H1 (cell line): ENCODE data around the gene KRCC1. TPM values are rescaled to one million over a fixed set of nuclear protein-coding genes. Genes with fewer than 3 reads are reported as not detected.
A peak's percentile ranks its signal among the peaks of the same experiment; 100 is the strongest.

Experiments used
- CTCF ChIA-PET: fragments of 300-600 bp; sonication (Branson Sonifier 250); formaldehyde crosslinking; loops from one replicate; lab custom pipeline; 2021; ENCODE audit not compliant: partially characterized antibody; lab: Charles Lee
- POLR2A ChIA-PET: fragments of 300-600 bp; sonication (Branson Sonifier 250); formaldehyde crosslinking; loops from one replicate; lab custom pipeline; 2021; ENCODE audit warnings: inconsistent platforms; ENCODE audit not compliant: partially characterized antibody; lab: Charles Lee
- DNase-seq, 2 experiments: peaks; one replicate each; pipeline versions ENCODE4 v3.0.0 to v3.0.0-alpha.2; 2010 to 2022; ENCODE audit warnings: low spot score in 2 of 2, low read depth in 1 of 2, mixed read lengths in 1 of 2
- FAIRE-seq: peaks from 2 replicates; lab custom pipeline; 2011; peaks lifted over from hg19 to GRCh38; lab: Jason Lieb, UNC
- H2AFZ ChIP-seq: 2 replicates; pipeline ENCODE4 v1.8.1; 2012; ENCODE audit warnings: low read length, inconsistent platforms
- H2AK5ac ChIP-seq: 2 replicates; pipeline ENCODE4 v1.6.1; 2013; ENCODE audit warnings: low read depth, low read length
- H2BK120ac ChIP-seq: replicated peaks from 2 replicates; pipeline ENCODE3; 2013; ENCODE audit warnings: low read depth, low read length, inconsistent platforms
- H2BK12ac ChIP-seq: 2 replicates; pipeline ENCODE4 v1.6.1; 2013; ENCODE audit warnings: low read depth, low read length
- H2BK15ac ChIP-seq: 2 replicates; pipeline ENCODE4 v1.6.1; 2013; ENCODE audit warnings: low read length
- H2BK20ac ChIP-seq: 2 replicates; pipeline ENCODE4 v1.6.1; 2013; ENCODE audit warnings: low read length
- H2BK5ac ChIP-seq: 2 replicates; pipeline ENCODE4 v1.6.1; 2013; ENCODE audit warnings: low read depth, low read length
- H3K14ac ChIP-seq: 2 replicates; pipeline ENCODE4 v1.6.1; 2013; ENCODE audit warnings: inconsistent platforms; ENCODE audit not compliant: insufficient read length
- H3K18ac ChIP-seq: 2 replicates; pipeline ENCODE4 v1.6.1; 2013; ENCODE audit warnings: low read length; ENCODE audit errors: extremely low read depth
- H3K23ac ChIP-seq: 2 replicates; pipeline ENCODE4 v1.6.1; 2013; ENCODE audit warnings: inconsistent platforms; ENCODE audit not compliant: insufficient read length
- H3K23me2 ChIP-seq: 2 replicates; pipeline ENCODE4 v1.6.1; 2013; ENCODE audit warnings: low read depth, low read length
- H3K27ac ChIP-seq: 2 replicates; pipeline ENCODE4 v1.6.1; 2011; ENCODE audit warnings: low read depth, low read length, inconsistent platforms
- H3K27me3 ChIP-seq, 4 experiments: replicated peaks in 1 of 4; 1 replicate in 1 of 4; 2 replicates in 3 of 4; pipeline versions ENCODE4 v1.6.1 to v1.8.1; 2011 to 2013; ENCODE audit warnings: low read length in 3 of 4, mild to moderate bottlenecking in 3 of 4, inconsistent platforms in 2 of 4, mixed read lengths in 2 of 4, moderate library complexity in 1 of 4; ENCODE audit not compliant: control insufficient read depth in 3 of 4, insufficient read depth in 3 of 4; ENCODE audit errors: extremely low read depth in 1 of 4
- H3K36me3 ChIP-seq, 4 experiments: 2 replicates each; pipeline versions ENCODE4 v1.6.1 to v1.8.1; 2011 to 2013; ENCODE audit warnings: mild to moderate bottlenecking in 4 of 4, low read length in 3 of 4, moderate library complexity in 2 of 4, control low read depth in 1 of 4, inconsistent platforms in 1 of 4; ENCODE audit not compliant: insufficient read depth in 4 of 4, control insufficient read depth in 2 of 4
- H3K4ac ChIP-seq: replicated peaks from 2 replicates; pipeline ENCODE3; 2013; ENCODE audit warnings: low read length, low read depth, mixed read lengths, inconsistent platforms; ENCODE audit not compliant: insufficient read length
- H3K4me1 ChIP-seq, 4 experiments: replicated peaks in 1 of 4; 1 replicate in 1 of 4; 2 replicates in 3 of 4; pipeline versions ENCODE4 v1.6.1 to v1.8.1; 2011 to 2013; ENCODE audit warnings: low read length in 3 of 4, inconsistent platforms in 2 of 4, mixed read lengths in 1 of 4; ENCODE audit not compliant: insufficient read depth in 4 of 4, control insufficient read depth in 3 of 4
- H3K4me2 ChIP-seq, 2 experiments: 2 replicates each; pipeline versions ENCODE4 v1.6.1 to v1.8.1; 2011 to 2013; ENCODE audit warnings: low read depth in 2 of 2, low read length in 2 of 2, control low read depth in 1 of 2, inconsistent platforms in 1 of 2, mild to moderate bottlenecking in 1 of 2; ENCODE audit not compliant: insufficient read depth in 1 of 2
- H3K4me3 ChIP-seq, 4 experiments: fragments of 200-600, 300-600 bp in 1 of 4; sonication (generic), shearing (Covaris generic), sonication (Bioruptor Twin) in 1 of 4; 2 replicates each; pipeline versions ENCODE4 v1.5.1 to v1.8.1; 2011 to 2016; ENCODE audit warnings: low read length in 4 of 4, low read depth in 3 of 4, control low read depth in 2 of 4, inconsistent platforms in 2 of 4, mild to moderate bottlenecking in 2 of 4, mixed read lengths in 1 of 4, moderate library complexity in 1 of 4; ENCODE audit not compliant: insufficient read depth in 2 of 4; ENCODE audit errors: extremely low read depth in 1 of 4
- H3K56ac ChIP-seq: replicated peaks from 2 replicates; pipeline ENCODE3; 2013; ENCODE audit warnings: low read depth, mild to moderate bottlenecking, mixed read lengths, low read length, inconsistent platforms; ENCODE audit not compliant: insufficient read length
- H3K79me1 ChIP-seq: 2 replicates; pipeline ENCODE4 v1.6.1; 2013; ENCODE audit warnings: low read depth, low read length, control low read depth
- H3K79me2 ChIP-seq, 2 experiments: 2 replicates each; pipeline versions ENCODE4 v1.6.1 to v1.8.1; 2012 to 2013; ENCODE audit warnings: low read length in 2 of 2, mild to moderate bottlenecking in 2 of 2, inconsistent platforms in 1 of 2; ENCODE audit not compliant: insufficient read depth in 2 of 2, control insufficient read depth in 1 of 2
- H3K9ac ChIP-seq, 4 experiments: replicated peaks in 1 of 4; 1 replicate in 1 of 4; 2 replicates in 3 of 4; pipeline versions ENCODE4 v1.6.1 to v1.8.1; 2011 to 2013; ENCODE audit warnings: low read depth in 3 of 4, low read length in 3 of 4, control low read depth in 2 of 4, mild to moderate bottlenecking in 2 of 4, moderate library complexity in 2 of 4, inconsistent platforms in 1 of 4; ENCODE audit errors: extremely low read depth in 1 of 4
- H3K9me3 ChIP-seq, 2 experiments: 2 replicates each; pipeline versions ENCODE4 v1.6.1 to v1.8.1; 2012 to 2013; ENCODE audit warnings: mild to moderate bottlenecking in 2 of 2, moderate library complexity in 2 of 2, control low read depth in 1 of 2, inconsistent platforms in 1 of 2, low read depth in 1 of 2, low read length in 1 of 2, mixed read lengths in 1 of 2; ENCODE audit not compliant: insufficient read depth in 2 of 2
- H4K20me1 ChIP-seq, 2 experiments: replicated peaks in 1 of 2; 2 replicates each; pipeline versions ENCODE3 to v1.8.1; 2011 to 2013; ENCODE audit warnings: inconsistent platforms in 2 of 2, low read length in 2 of 2, mild to moderate bottlenecking in 1 of 2; ENCODE audit not compliant: insufficient read depth in 2 of 2, control insufficient read depth in 1 of 2
- H4K5ac ChIP-seq: 2 replicates; pipeline ENCODE4 v1.6.1; 2013; ENCODE audit warnings: low read length, low read depth, mixed read lengths, inconsistent platforms; ENCODE audit not compliant: insufficient read length
- H4K8ac ChIP-seq: 2 replicates; pipeline ENCODE4 v1.8.0; 2013; ENCODE audit warnings: mild to moderate bottlenecking, moderate library complexity, low read length, inconsistent platforms; ENCODE audit not compliant: insufficient read depth; ENCODE audit errors: extremely low read depth
- H4K91ac ChIP-seq: replicated peaks from 2 replicates; pipeline ENCODE3; 2013; ENCODE audit warnings: low read length, mixed read lengths, inconsistent platforms; ENCODE audit not compliant: insufficient read length
- KDM4A ChIP-seq: IDR thresholded peaks from one replicate; pipeline ENCODE4 v1.7.1; 2012; ENCODE audit warnings: low read depth, mild to moderate bottlenecking, moderate library complexity, low read length, inconsistent platforms; ENCODE audit not compliant: severe bottlenecking
- TCF12 ChIP-seq: IDR thresholded peaks from 2 replicates; pipeline ENCODE4 v1.6.1; 2011; ENCODE audit warnings: low read depth, mild to moderate bottlenecking, low read length
- WGBS, 2 experiments: shearing (Covaris generic) in 1 of 2; methylation state at CpG; one replicate each; pipeline versions ENCODE4 v1.1.6 to v1.1.7; 2013 to 2015; ENCODE audit warnings: low lambda C conversion rate in 2 of 2, mixed read lengths in 2 of 2, inconsistent platforms in 1 of 2, low coverage in 1 of 2, missing lambda C conversion rate in 1 of 2; ENCODE audit not compliant: insufficient replicate concordance in 2 of 2, insufficient coverage in 1 of 2, insufficient read length in 1 of 2; ENCODE audit errors: extremely low coverage in 1 of 2, missing lambda C conversion rate in 1 of 2; 5-methylcytosine and 5-hydroxymethylcytosine counted together
- polyA plus RNA-seq, 7 experiments: library from polyadenylated mRNA; depleted of rRNA in 3 of 7; stranded (reverse) in 5 of 7; unstranded in 2 of 7; fragments of >200 nt in 5 of 7; fragments of 200-250 nt in 2 of 7; gene quantifications; 1 replicate in 5 of 7; 2 replicates in 1 of 7; 4 replicates in 1 of 7; pipeline versions ENCODE4 v1.2.1 to v1.2.3, GENCODE V29; 2011 to 2013; ENCODE audit warnings: missing spikeins in 2 of 7, mixed read lengths in 2 of 7
- total RNA-seq: library from RNA; stranded (reverse); fragmentation: NEBNext Ultra II Directional; extraction: Animal tissue kit (Norgen Biotek cat#: 25700); gene quantifications from 2 replicates; pipeline ENCODE4 v1.2.1, GENCODE V29; 2021

The KRCC1 gene
- total and polyA plus RNA-seq, 2 of the 8 experiments (the other 6 are each of a cell fraction or from before 2014, with no cell fraction given) = 5.1 to 8.5 TPM

GRCh38 chr2:88081924-88082608 lies 26.5 kb upstream of the KRCC1 start:
- Histone ChIP-seq H3K56ac (no peak overlapping the region), H3K4me3 (no peak overlapping the region), H3K4me1 (peaks cover 1 to 6% (median 4%) of the 10 kb centered on the region in 4 experiments; a peak in 6 of 7 replicates), H3K27me3 (no peaks in the 10 kb centered on the region), H4K5ac (no peak overlapping the region), H2BK12ac (peak overlapping the region; percentile 89; the same call in 1 of the 2 replicates), H3K9me3 (no peaks in the 10 kb centered on the region), H2BK5ac (no peak overlapping the region; the same call in 1 of the 2 replicates), H2BK20ac (peak overlapping the region; percentile 66; the same call in 1 of the 2 replicates), H2AFZ (no peak overlapping the region), H3K23me2 (no peaks in the 10 kb centered on the region), H3K79me1 (no peaks in the 10 kb centered on the region), H3K4me2 (no peak overlapping the region), H2BK120ac (no peak overlapping the region), H2BK15ac (no peak overlapping the region), H3K27ac (no peak overlapping the region), H3K4ac (no peak overlapping the region)
- FAIRE-seq = no peak
- WGBS, 2 experiments = 69% methylated on average over 4 of the region's 4 CpGs; no CpG with 5 or more reads in 1 of the 2 experiments
- POLR2A ChIA-PET = interaction anchor here (0.7 kb wide), 1 partner anchor 117 kb away, joined by 3 read pairs; no protein-coding TSS in a partner anchor
- TF ChIP-seq KDM4A = no peak
- TF ChIP-seq TCF12 = 0 out of 2 replicates have a peak, but pooled peaks have one; percentile 11
- TF ChIP-seq, all 59 proteins: peak for 1
- no peak for DNase-seq
- Histone ChIP-seq H3K14ac (no peak overlapping the region), H2AK5ac (no peak overlapping the region), H4K20me1 (no peaks in the 10 kb centered on the region), H3K23ac (no peak overlapping the region), H3K36me3 (no peaks in the 10 kb centered on the region), H4K8ac (no peak overlapping the region), H3K79me2 (no peaks in the 10 kb centered on the region), H3K18ac (no peak overlapping the region), H3K9ac (no peak overlapping the region), H4K91ac (peak overlapping the region; percentile 78)
- CTCF ChIA-PET = interaction anchor here (0.8 to 2.7 kb wide), 5 partner anchors 13 to 109 kb away, joined by 3 to 16 read pairs (median 3); no protein-coding TSS in a partner anchor
